CD4-positive, alpha-beta T cell (primary cell): ENCODE data around the gene STEAP3. TPM values are rescaled to one million over a fixed set of nuclear protein-coding genes. Genes with fewer than 3 reads are reported as not detected.

Experiments used
- ATAC-seq: fragments of 200-7000 bp; cut with Tn5 transposase; one replicate; pipeline ENCODE4 v1.10.0; 2022; ENCODE audit warnings: mild to moderate bottlenecking; ENCODE audit not compliant: poor library complexity
- CTCF ChIA-PET: fragments of 350-600 bp; sonication (Branson Sonifier 250); formaldehyde crosslinking; loops from one replicate; lab custom pipeline; 2021; ENCODE audit warnings: antibody characterized with exemption, inconsistent platforms; lab: Charles Lee
- POLR2A ChIA-PET: fragments of 350-600 bp; sonication (Branson Sonifier 250); formaldehyde crosslinking; loops from one replicate; lab custom pipeline; 2021; ENCODE audit warnings: antibody characterized with exemption, inconsistent platforms; lab: Charles Lee
- DNase-seq, 14 experiments: peaks; one replicate each; pipeline ENCODE4 v3.0.0-alpha.2; 2013 to 2020; ENCODE audit warnings: mixed read lengths in 2 of 14
- H3K27ac ChIP-seq, 2 donors: one replicate each; pipeline versions ENCODE4 v1.5.1 to v1.7.0; 2013; ENCODE audit warnings: low read length in 2 of 2, low read depth in 1 of 2, mild to moderate bottlenecking in 1 of 2
- H3K27me3 ChIP-seq, 2 experiments: 1 replicate in 1 of 2; 2 replicates in 1 of 2; pipeline versions ENCODE4 v1.6.1 to v1.7.0; 2013; ENCODE audit warnings: low read length in 2 of 2, control low read depth in 1 of 2, mild to moderate bottlenecking in 1 of 2, moderate library complexity in 1 of 2; ENCODE audit not compliant: insufficient read depth in 2 of 2, control insufficient read depth in 1 of 2
- H3K36me3 ChIP-seq: one replicate; pipeline ENCODE4 v1.6.1; 2013; ENCODE audit warnings: low read length, control low read depth; ENCODE audit not compliant: insufficient read depth
- H3K4me1 ChIP-seq: one replicate; pipeline ENCODE4 v1.6.1; 2013; ENCODE audit warnings: low read length, control low read depth; ENCODE audit not compliant: insufficient read depth
- H3K4me3 ChIP-seq: one replicate; pipeline ENCODE4 v1.5.1; 2013; ENCODE audit warnings: mild to moderate bottlenecking, low read length, moderate library complexity
- H3K9me3 ChIP-seq, 2 experiments: 1 replicate in 1 of 2; 2 replicates in 1 of 2; pipeline versions ENCODE4 v1.6.1 to v1.7.0; 2013; ENCODE audit warnings: low read length in 2 of 2, mild to moderate bottlenecking in 2 of 2, control low read depth in 1 of 2, moderate library complexity in 1 of 2; ENCODE audit not compliant: control insufficient read depth in 1 of 2, insufficient read depth in 1 of 2
- H3K27ac Mint-ChIP-seq: one replicate; pipeline ENCODE4 v1.8.0; 2020; ENCODE audit warnings: mixed read lengths
- H3K27me3 Mint-ChIP-seq: one replicate; pipeline ENCODE4 v1.8.0; 2021; ENCODE audit warnings: mixed read lengths
- H3K36me3 Mint-ChIP-seq: one replicate; pipeline ENCODE4 v1.8.0; 2021; ENCODE audit warnings: low read depth, mixed read lengths
- H3K4me1 Mint-ChIP-seq: one replicate; pipeline ENCODE4 v1.8.0; 2021; ENCODE audit warnings: low read depth, mixed read lengths
- H3K4me3 Mint-ChIP-seq: one replicate; pipeline ENCODE4 v1.8.0; 2020; ENCODE audit warnings: mild to moderate bottlenecking, mixed read lengths
- H3K9me3 Mint-ChIP-seq: one replicate; pipeline ENCODE4 v1.8.0; 2020; ENCODE audit warnings: mixed read lengths
- CTCF ChIP-seq: fragments of 200-600 bp; IDR thresholded peaks from one replicate; pipeline ENCODE4 v1.8.0; 2022; ENCODE audit warnings: antibody characterized with exemption, mild to moderate bottlenecking
- intact Hi-C, 2 experiments: fragments of 100-400 bp; cut with DNase I in 1 of 2; cut with micrococcal nuclease in 1 of 2; formaldehyde crosslinking; loops; one replicate each; pipeline versions ENCODE4 v1.15.1 to v1.9.0; 2023 to 2025; cut with DNase I, micrococcal nuclease
- total RNA-seq, 174 experiments: library from RNA in 2 of 174; stranded (reverse) in 2 of 174; gene quantifications; one replicate each; pipeline ENCODE4 v1.2.3 and lab custom pipeline; 2021 to 2026

Gene STEAP3
- total RNA-seq, 2 experiments from 2014 or later = not detected

DNA sequence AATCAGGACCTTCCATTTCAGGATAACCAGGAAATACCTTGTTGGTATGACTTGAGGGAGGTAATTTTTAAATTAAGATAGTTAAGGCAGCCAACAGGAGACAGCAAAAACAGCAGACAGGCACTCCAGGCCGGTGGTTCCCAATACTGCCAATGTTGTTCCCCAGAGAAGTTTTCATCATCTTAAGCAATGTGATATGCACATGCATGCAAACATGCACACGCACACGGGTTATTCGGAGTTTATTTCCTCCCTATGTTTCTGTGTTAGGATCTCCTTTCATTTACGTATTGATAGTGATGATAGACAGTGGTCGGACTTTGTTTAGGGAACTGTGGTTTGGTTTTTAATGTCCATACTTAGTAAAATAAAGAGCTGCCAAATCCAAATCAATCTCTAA is 55.3 kb downstream of the STEAP3 start:
- CTCF ChIA-PET = no interaction called here
- Histone ChIP-seq H3K36me3 (no peaks in the 10 kb centered on the region), H3K4me1 (peaks cover 4% of the 10 kb centered on the region), H3K27ac (no peak overlapping the region), H3K9me3 (peaks cover 0 to under 1% of the 10 kb centered on the region in 2 experiments), H3K27me3 (no peaks in the 10 kb centered on the region), H3K4me3 (no peak overlapping the region)
- ATAC-seq (no peak), DNase-seq (no peak)
- no peaks in the 10 kb centered on the region for H3K9me3 Mint-ChIP-seq
- H3K4me1 Mint-ChIP-seq = no peaks in the 10 kb centered on the region
- H3K36me3 Mint-ChIP-seq = no peaks in the 10 kb centered on the region
- H3K4me3 Mint-ChIP-seq = no peak overlapping the region
- POLR2A ChIA-PET = no interaction called here
- intact Hi-C loops = no loop called here
- H3K27ac Mint-ChIP-seq = no peak overlapping the region
- TF ChIP-seq CTCF = no peak
- H3K27me3 Mint-ChIP-seq = no peaks in the 10 kb centered on the region

GRCh38 chr2:119279666-119280065 is 56.0 kb downstream of the STEAP3 start:
- Histone ChIP-seq H3K27ac (no peak overlapping the region), H3K9me3 (no peaks in the 10 kb centered on the region), H3K4me1 (peaks cover 4% of the 10 kb centered on the region), H3K27me3 (no peaks in the 10 kb centered on the region), H3K4me3 (no peak overlapping the region), H3K36me3 (no peaks in the 10 kb centered on the region)
- H3K36me3 Mint-ChIP-seq = no peaks in the 10 kb centered on the region
- TF ChIP-seq CTCF = no peak
- CTCF ChIA-PET = no interaction called here
- H3K27me3 Mint-ChIP-seq = no peaks in the 10 kb centered on the region
- no peak for ATAC-seq
- POLR2A ChIA-PET = no interaction called here
- no peaks in the 10 kb centered on the region for H3K9me3 Mint-ChIP-seq
- no peaks in the 10 kb centered on the region for H3K4me1 Mint-ChIP-seq
- H3K4me3 Mint-ChIP-seq = no peak overlapping the region
- intact Hi-C loops = no loop called here
- H3K27ac Mint-ChIP-seq = no peak overlapping the region
- DNase-seq = no peak

DNA sequence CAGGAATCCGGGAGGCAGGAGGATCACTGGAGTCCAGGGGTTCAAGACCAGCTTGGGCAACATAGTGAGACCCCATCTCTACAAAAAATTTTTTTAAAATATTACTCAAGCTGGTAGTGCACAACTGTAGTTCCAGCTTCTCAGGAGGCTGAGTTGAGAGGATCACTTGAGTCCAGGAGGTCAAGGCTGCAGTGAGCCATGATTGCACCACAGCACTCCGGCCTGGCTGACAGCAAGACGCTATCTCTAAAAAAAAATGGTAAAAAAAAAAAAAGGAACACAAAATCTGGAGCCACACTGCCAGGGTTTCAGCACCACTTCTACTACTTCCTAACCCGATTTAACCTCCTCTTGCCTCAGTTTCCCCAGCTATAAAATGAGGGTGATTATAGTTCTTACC is 57.0 kb downstream of the STEAP3 start:
- Histone ChIP-seq H3K4me1 (peaks cover 4% of the 10 kb centered on the region), H3K4me3 (no peak overlapping the region), H3K27me3 (no peaks in the 10 kb centered on the region), H3K36me3 (no peaks in the 10 kb centered on the region), H3K9me3 (no peaks in the 10 kb centered on the region), H3K27ac (no peak overlapping the region)
- Mint-ChIP-seq H3K27me3 (no peaks in the 10 kb centered on the region), H3K4me1 (no peaks in the 10 kb centered on the region), H3K9me3 (no peaks in the 10 kb centered on the region), H3K4me3 (no peak overlapping the region), H3K36me3 (peaks cover 2% of the 10 kb centered on the region), H3K27ac (no peak overlapping the region)
- ATAC-seq (no peak), DNase-seq (no peak)
- no peak for TF ChIP-seq CTCF
- ChIA-PET POLR2A (no interaction called here), CTCF (interaction anchor here (1.2 kb wide), 1 partner anchor 19 kb away, joined by 3 read pairs; no protein-coding TSS in a partner anchor)
- intact Hi-C loops = no loop called here
